Activated T-helper 9 cell treated with anti-CD3 and anti-CD28 coated beads, Interleukin-2, amount 50 U/mL, for 16 hours (primary cell): ENCODE measurements around the gene MOK.

Experiments used
- DNase-seq: peaks from one replicate; pipeline ENCODE4 v3.0.0-alpha.2; 2020; ENCODE audit warnings: low read depth

Gene MOK

GRCh38 chr14:102225386-102225785 lies 79.6 kb downstream of the MOK start:
- DNase-seq, result no peak

- no peak for DNase-seq
Observed at GRCh38 chr14:102223682-102224081, 81.3 kb downstream of the MOK start.

- no peak for DNase-seq
Observed at GRCh38 chr14:102222751-102223150, 82.2 kb downstream of the MOK start.

- DNase-seq, result no peak
Observed at GRCh38 chr14:102222009-102222575, 82.9 kb downstream of the MOK start.

GRCh38 chr14:102221026-102221425 lies 83.9 kb downstream of the MOK start:
- DNase-seq, result no peak

- DNase-seq, result no peak
Observed at GRCh38 chr14:102220031-102220430, 84.9 kb downstream of the MOK start.

- no peak for DNase-seq
Observed at GRCh38 chr14:102219316-102219715, 85.6 kb downstream of the MOK start.

- no peak for DNase-seq
Observed at GRCh38 chr14:102218688-102219087, 86.3 kb downstream of the MOK start.

- no peak for DNase-seq
Observed at GRCh38 chr14:102217987-102218421, 87.0 kb downstream of the MOK start.

- DNase-seq, result no peak
Observed at GRCh38 chr14:102217399-102217798, 87.6 kb downstream of the MOK start.

GRCh38 chr14:102215576-102216250 lies 89.3 kb downstream of the MOK start:
- no peak for DNase-seq

- DNase-seq, result no peak
Observed at GRCh38 chr14:102215071-102215470, 89.9 kb downstream of the MOK start.

- no peak for DNase-seq
Observed at GRCh38 chr14:102213984-102214658, 90.8 kb downstream of the MOK start.

- no peak for DNase-seq
Observed at GRCh38 chr14:102213470-102213869, 91.5 kb downstream of the MOK start.

GRCh38 chr14:102212845-102213244 lies 92.1 kb downstream of the MOK start:
- DNase-seq, result no peak

GRCh38 chr14:102212356-102212755 lies 92.6 kb downstream of the MOK start:
- no peak for DNase-seq

GRCh38 chr14:102211240-102211639 lies 93.7 kb downstream of the MOK start:
- DNase-seq, result no peak

- DNase-seq, result no peak
Observed at GRCh38 chr14:102210421-102211042, 94.4 kb downstream of the MOK start.

- no peak for DNase-seq
Observed at GRCh38 chr14:102209224-102209966, 95.6 kb downstream of the MOK start.

GRCh38 chr14:102208741-102209140 lies 96.2 kb downstream of the MOK start:
- DNase-seq, result no peak

- no peak for DNase-seq
Observed at GRCh38 chr14:102207831-102208365, 97.1 kb downstream of the MOK start.

GRCh38 chr14:102206918-102207317 lies 98.0 kb downstream of the MOK start:
- DNase-seq, result no peak
